ENCODE data around the gene AGO1.
"Not testable (repeated sequence)": the region's sequence is repeated elsewhere in the genome, so short reads cannot be mapped to it uniquely, and the experiment has no call there.

AGO1 gene

DNA sequence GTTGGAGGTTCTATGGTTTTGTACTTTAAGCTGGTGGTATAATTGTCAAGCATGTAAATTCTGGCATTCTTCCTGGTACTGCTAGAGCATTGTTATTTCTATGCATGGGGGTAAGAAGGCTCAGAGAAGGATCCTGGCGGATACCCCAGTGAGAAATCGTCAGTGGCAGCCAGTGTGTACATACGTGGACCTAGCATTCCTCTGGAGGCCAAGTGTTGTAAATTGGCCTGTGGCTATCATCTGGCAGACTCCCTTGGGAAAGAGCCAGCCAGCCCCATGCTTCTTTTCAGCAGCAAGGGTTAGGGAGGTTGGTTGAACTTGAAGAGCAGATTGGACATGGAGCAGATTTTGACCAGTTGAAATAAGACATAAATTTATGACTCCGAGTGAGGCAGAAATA lies 42.7 kb downstream of the AGO1 start:
- DNase-seq: no peak

- DNase-seq: no peak
Observed at GRCh38 chr1:35927472-35927871, 44.5 kb downstream of the AGO1 start.

DNA sequence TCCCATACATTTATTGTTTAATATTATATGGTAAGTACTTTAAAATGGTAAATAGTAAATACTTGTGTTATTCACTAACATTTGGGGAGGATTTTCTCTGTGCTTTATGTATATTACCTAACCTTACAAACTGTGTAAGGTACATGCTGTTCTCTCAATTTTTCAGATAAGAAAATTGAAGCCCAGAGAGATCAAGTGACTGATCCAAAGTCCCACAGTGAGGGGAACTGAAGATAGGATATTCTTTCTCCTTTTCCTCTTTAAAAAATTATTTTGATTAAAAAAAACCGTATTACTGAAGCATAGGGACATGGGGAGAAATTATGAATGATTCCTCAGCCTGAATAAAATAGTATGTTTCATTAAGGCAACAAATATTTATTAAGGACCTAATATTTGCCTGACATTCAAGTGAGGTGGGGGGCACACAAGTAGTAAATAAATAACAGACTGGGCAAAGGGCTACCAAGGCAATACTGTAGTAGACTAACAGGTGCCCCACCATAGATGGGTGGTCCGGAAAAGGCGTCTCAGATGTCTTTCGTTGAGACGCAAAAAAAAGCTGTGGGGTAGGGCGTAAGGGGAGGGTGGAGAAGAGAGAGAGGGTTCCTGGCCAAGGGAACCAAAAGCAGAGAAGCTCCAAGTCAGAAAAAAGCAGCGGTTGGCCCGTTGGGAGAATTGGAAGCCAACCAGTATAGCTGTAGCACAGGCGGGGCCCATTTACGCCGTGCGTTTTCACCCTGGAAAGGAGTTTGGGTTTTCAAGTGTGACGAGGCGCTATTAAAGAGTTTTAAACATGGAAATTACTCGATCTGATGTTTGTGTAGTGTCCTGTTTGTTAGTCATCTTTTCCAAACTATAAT lies 47.0 kb downstream of the AGO1 start:
- DNase-seq: peak in 1 of 2 donors; percentile 8

- peak; percentile 71 to 81 for DNase-seq
Observed at GRCh38 chr1:35930593-35931445, 47.8 kb downstream of the AGO1 start, which contains the start of gene AGO3. Gene AGO3, plus strand, starts transcription at chr1:35931105. Its CDS starts 322 bp downstream, at chr1:35931427.

DNA sequence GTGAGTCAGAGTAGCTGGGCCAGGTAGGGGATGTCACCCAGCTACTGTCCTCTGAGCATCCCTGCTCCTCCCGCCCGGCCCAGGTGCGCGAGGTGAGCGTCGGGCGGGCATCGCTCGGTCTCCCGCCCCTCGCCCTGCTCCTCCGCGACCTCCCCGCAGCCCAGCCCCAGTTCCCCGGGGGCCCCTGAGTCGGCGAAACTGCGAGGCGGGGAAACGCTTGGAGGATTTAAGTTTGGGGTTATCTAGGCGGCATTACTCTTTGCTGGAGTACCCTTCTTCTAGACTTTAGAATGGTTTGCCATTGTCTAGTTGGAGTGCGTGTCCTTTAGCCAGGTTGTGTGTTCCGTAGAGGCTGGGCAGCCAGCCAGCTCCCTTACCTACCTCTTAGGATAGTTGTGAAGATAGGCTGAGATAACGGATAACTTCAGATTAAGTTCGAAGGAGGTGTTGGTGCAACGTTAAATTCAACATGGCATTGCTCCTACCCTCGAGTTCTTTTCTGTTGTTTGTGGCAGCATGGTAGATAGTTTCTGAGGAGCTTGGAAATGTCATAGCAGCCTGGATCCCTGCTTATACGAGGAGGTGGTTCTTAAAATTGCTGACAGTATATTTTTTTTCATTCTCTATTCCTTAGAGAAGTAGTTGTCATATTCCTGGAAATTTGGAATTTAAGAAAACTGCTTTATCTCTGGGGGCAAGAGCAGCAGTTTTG lies 48.6 kb downstream of the AGO1 start:
- DNase-seq: no peak

DNA sequence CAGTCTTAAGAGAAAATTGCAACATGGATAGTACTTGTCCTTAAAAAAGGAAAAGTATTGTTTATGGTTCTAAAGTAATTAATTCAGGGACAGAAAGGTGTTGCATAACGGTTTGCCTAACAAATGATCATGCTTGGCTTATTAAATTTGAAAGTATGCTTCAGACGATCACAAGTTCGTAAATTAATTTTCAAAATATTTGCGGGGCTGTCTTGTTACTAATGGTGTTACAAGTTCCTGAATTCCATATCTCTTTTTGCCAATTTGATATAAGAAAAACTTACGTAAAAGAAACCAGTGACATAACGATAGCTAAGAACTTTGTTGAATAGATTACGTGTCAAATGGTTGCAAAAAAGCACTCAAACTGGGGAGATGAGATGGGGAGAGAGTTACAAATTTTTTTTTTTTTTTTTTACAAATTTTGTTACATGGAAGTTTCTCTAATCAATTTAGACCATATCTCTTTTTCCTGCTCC lies 49.2 kb downstream of the AGO1 start:
- no peak for DNase-seq

DNA sequence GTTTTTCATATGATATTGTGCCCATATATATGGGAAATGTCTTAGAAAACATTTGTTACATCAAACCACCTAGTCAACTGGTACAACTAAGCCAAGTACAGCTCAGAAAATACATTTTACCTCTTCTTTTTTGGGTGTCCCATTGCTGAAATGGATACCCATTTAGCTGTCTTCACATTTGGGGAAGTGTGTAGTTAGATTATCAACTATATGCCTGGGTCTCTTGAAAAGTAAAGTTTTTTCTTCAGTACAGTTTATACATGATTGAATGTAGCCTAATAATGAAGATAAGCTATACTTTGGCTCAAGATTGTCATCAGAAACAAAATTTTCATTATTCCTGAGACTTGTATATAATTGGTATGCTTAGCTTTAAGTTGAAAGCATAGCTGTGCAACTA lies 49.9 kb downstream of the AGO1 start:
- no peak for DNase-seq

DNA sequence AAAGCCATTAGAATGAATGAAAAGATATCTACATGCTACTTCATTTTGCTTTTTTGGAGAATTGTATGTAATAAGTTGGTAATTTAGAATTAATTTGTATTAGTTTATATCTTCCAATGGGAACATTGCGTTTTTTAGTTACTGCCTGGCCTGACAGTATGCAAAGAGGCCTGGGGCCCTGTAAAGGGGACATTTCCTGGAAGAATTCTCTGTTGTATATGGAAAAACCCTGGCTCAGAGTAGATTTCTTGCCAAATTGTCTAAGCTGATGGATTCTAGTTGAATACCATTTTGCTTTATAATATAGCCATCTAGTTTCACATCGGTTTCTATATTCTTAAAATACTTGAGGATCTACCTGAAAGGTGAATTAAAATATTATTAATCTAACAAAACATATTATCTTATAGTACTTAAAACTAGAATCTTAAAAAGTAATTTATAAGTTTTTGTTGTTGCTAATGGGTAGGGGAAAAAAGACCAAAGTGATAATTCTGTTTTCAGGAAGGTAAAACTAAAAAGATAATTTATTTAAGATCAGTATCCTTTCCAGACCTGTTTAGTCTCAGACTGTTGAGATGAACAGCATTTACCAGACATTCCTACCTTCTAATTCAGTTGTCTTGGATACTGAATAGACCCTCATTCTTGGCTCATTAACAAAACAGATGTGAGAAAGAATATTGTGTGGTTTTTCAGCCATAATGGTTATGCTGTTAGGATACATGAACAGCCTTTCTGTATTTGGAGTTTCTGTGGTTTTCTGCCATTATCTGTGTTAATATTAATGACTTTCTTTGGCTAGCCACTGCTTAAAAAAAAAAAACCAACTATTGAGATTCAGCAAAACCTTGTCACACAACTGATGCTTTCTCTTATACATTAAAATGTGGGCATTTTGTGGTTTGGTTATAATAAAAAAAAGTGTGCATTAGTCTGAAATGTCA lies 52.7 kb downstream of the AGO1 start:
- DNase-seq: no peak

DNA sequence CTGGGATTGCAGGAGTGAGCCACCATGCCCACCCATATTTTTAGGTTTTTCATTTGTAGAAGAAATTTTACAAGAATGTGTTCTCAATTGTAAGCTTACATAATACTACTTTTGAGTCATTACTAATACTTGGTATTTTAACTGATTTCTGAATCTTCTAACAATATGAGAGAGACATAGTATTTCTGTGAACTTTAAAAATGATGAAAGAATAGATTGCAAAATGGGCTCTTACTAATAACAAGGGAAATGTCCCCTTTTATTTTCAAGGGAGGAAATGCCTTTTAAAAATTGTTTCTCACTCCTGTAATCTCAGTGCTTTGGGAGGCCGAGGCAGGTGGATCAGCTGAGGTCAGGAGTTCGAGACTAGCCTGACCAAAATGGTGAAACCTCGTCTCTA lies 53.8 kb downstream of the AGO1 start:
- DNase-seq: no peak

GRCh38 chr1:35939484-35939883 lies 56.5 kb downstream of the AGO1 start:
- no peak for DNase-seq

DNA sequence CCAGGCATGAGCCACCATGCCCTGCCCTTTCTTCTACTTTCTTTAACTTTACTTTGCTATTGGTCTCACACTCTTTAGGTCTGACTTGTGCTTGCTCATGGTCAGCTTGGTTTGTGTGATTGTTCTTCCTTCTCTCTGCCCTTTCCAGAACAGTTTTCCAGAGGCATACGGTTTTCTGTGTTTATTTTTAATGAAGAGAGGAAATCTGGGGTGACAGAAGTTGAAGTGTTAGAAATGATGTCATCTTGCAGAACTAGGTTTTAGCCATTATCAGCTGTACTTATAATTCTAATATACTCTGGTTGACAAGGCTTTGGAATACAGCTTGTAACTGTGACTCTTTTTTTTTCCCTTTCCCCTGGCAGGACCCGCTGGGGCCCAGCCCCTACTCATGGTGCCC lies 62.3 kb downstream of the AGO1 start:
- DNase-seq: no peak

GRCh38 chr1:35947547-35947946 lies 64.5 kb downstream of the AGO1 start:
- DNase-seq: no peak

DNA sequence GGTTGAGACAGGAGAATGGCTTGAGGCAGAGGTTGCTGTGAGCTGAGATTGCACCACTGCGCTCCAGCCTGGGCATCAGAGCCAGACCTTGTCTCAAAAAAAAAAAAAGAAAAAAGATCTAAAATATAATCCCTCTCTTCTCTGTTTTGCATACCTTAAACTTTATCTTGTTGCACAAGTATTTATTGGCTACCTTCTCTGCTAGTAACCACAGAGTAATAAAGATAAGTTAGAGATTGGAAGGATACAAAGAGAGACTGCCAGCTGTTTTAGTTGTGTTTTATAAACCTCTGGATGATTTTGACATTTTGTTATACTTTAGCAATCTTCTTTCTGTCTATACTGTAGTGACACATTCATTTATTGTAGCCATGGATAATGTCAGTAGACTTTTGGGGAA lies 75.5 kb downstream of the AGO1 start:
- no peak for DNase-seq

GRCh38 chr1:35959304-35959703 lies 76.3 kb downstream of the AGO1 start:
- no peak for DNase-seq

GRCh38 chr1:35962952-35963351 lies 79.9 kb downstream of the AGO1 start:
- DNase-seq: no peak

DNA sequence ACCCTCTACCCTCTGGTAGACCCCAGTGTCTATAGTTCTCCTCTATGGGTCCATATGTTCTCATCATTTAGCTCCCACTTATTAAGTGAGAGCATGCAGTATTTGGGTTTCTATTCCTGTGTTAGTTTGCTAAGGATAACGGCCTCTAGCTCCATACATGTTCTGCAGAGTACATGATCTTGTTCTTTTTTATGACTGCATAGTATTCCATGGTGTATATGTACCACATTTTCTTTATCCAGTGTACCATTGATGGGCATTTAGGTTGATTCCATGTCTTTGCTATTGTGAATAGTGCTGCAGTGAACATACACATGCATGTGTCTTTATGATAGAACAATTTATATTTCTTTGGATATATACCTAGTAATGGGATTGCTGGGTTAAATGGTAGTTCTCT lies 81.3 kb downstream of the AGO1 start:
- not testable (repeated sequence) for DNase-seq

GRCh38 chr1:35968396-35968795 lies 85.4 kb downstream of the AGO1 start:
- no peak for DNase-seq

- DNase-seq: no peak
Observed at GRCh38 chr1:35971601-35972000, 88.6 kb downstream of the AGO1 start.

- DNase-seq: not testable (repeated sequence)
Observed at GRCh38 chr1:35972631-35973030, 89.6 kb downstream of the AGO1 start.

GRCh38 chr1:35980090-35980489 lies 97.1 kb downstream of the AGO1 start:
- no peak for DNase-seq
